Hepatocyte (in vitro differentiated cells): ENCODE measurements around the gene LMOD3.

Experiments
- EZH2 ChIP-seq: fragments of 200-600 bp; sonication (generic); IDR thresholded peaks from 2 replicates; pipeline ENCODE4 v1.6.1; 2016; ENCODE audit warnings: antibody characterized with exemption, mild to moderate bottlenecking, borderline replicate concordance
- EZH2phosphoT487 ChIP-seq: fragments of 200-600 bp; sonication (generic); IDR thresholded peaks from one replicate; pipeline ENCODE4 v1.6.1; 2018; ENCODE audit warnings: antibody characterized with exemption, mild to moderate bottlenecking, low read depth, moderate library complexity; ENCODE audit not compliant: unreplicated experiment, severe bottlenecking
- TF ChIP-seq, protein P1 (sequence below): fragments of 200-600 bp; sonication (generic); IDR thresholded peaks from 2 replicates; pipeline ENCODE4 v1.5.1; 2016; ENCODE audit warnings: antibody characterized with exemption, mild to moderate bottlenecking; ENCODE audit not compliant: poor library complexity

GRCh38 chr3:69079269-69080159 lies 42.9 kb downstream of the LMOD3 start:
- TF ChIP-seq, protein P1, sequence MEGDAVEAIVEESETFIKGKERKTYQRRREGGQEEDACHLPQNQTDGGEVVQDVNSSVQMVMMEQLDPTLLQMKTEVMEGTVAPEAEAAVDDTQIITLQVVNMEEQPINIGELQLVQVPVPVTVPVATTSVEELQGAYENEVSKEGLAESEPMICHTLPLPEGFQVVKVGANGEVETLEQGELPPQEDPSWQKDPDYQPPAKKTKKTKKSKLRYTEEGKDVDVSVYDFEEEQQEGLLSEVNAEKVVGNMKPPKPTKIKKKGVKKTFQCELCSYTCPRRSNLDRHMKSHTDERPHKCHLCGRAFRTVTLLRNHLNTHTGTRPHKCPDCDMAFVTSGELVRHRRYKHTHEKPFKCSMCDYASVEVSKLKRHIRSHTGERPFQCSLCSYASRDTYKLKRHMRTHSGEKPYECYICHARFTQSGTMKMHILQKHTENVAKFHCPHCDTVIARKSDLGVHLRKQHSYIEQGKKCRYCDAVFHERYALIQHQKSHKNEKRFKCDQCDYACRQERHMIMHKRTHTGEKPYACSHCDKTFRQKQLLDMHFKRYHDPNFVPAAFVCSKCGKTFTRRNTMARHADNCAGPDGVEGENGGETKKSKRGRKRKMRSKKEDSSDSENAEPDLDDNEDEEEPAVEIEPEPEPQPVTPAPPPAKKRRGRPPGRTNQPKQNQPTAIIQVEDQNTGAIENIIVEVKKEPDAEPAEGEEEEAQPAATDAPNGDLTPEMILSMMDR = no peak
- no peak for TF ChIP-seq EZH2phosphoT487
- TF ChIP-seq EZH2 = no peak
